Adrenal gland (tissue), 5 donors: ENCODE results near the gene PLD5.

Experiments
- CTCF ChIP-seq, 6 experiments: fragments of 450-650 bp in 4 of 6; fragments of 200-600 bp in 2 of 6; sonication (generic) in 1 of 6; IDR thresholded peaks; 1 replicate in 5 of 6; 2 replicates in 1 of 6; pipeline versions ENCODE4 v1.5.1 to v1.8.0; 2016 to 2021; ENCODE audit warnings: antibody characterized with exemption in 6 of 6, mild to moderate bottlenecking in 2 of 6, moderate library complexity in 1 of 6
- POLR2A ChIP-seq, 2 donors: fragments of 450-650 bp; IDR thresholded peaks; one replicate each; pipeline ENCODE4 v1.6.1; 2017; ENCODE audit warnings: antibody characterized with exemption in 2 of 2, mild to moderate bottlenecking in 2 of 2, moderate library complexity in 1 of 2
- donor health status: DM: no; HTN: no; CAD: no.

DNA sequence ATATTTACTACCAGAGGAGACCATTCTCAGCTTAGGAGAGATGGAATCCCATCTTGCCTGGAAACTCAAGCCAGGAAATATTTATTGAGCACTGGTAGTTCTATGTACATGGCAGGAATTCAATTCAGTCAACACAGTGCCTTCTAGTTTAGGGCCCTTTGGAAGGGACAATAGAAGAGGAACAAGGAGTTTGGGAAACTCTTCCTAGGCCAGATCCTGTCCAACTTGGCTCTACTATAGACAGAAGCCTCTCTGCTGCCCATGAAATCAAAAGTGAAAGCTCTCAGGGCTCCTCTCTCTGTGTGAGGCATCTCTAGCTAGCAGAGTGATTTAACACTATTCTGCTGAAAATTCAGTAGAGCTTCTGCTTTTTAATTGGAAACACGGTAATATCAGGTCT lies 281.0 kb downstream of the PLD5 start:
- TF ChIP-seq CTCF (IDR thresholded peaks at IDR 0.05) (no peak), POLR2A (IDR thresholded peaks at IDR 0.05) (no peak)
